RKO (cell line): ENCODE measurements around the gene MEIOB.
"Not testable (repeated sequence)": the region's sequence is repeated elsewhere in the genome, so short reads cannot be mapped to it uniquely, and the experiment has no call there.

Experiments used
- DNase-seq: peaks from one replicate; pipeline ENCODE4 v3.0.0-alpha.2; 2016; ENCODE audit warnings: low spot score

MEIOB gene

DNA sequence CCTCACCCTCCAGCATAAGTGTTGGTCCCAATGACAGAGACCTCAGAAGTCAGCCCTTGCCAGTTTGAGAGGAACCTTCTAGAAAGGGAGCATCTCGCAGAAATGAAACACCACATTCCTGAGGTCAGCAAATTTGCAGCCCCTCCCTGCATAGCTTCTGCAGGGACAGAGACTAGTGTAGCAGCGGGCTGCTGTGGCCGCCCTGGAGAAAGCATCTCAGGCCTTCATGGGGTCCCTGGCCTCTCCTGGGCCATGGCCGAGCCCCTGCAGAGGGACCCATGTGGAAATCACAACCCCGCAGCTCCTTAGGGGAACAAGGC is 34.8 kb upstream of the MEIOB start:
- no peak for DNase-seq

DNA sequence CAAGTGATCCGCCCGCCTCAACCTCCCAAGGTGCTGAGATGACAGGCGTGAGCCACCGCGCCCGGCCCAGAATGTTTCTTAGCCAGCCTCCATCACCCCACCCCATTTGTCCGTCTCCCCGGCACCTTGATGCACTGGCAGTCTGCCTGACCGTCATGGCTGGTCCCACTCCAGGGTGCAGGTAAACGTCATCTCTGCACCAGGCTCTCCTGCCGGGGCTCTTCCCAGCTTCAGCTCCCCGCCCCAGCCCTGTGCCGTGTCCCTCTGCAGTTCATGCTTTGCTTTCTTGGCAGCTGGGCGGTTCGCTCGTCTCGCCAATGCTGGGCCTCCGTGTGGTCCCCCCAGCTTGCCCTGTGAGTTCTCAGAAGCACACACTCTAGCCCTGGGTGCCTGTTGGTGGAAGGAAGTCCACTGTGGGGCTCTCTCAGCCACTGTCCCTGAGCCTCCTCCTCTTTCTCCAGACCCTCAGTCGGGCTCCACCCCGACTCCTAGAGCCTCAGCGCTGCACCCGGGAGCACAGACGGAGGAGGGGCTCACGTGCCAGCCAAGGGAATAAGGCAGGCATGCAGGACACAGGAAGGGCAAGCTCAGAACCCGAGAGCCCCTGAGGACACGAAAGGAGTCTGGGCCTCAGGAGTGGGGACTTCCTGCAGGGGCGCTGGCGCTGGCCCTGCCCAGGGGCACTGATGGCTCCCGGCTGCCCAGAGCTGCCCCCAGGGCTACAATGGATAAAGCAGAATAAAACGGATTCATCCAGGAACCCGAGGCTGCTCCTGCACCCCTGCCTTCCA is 34.3 kb upstream of the MEIOB start:
- DNase-seq = no peak

DNA sequence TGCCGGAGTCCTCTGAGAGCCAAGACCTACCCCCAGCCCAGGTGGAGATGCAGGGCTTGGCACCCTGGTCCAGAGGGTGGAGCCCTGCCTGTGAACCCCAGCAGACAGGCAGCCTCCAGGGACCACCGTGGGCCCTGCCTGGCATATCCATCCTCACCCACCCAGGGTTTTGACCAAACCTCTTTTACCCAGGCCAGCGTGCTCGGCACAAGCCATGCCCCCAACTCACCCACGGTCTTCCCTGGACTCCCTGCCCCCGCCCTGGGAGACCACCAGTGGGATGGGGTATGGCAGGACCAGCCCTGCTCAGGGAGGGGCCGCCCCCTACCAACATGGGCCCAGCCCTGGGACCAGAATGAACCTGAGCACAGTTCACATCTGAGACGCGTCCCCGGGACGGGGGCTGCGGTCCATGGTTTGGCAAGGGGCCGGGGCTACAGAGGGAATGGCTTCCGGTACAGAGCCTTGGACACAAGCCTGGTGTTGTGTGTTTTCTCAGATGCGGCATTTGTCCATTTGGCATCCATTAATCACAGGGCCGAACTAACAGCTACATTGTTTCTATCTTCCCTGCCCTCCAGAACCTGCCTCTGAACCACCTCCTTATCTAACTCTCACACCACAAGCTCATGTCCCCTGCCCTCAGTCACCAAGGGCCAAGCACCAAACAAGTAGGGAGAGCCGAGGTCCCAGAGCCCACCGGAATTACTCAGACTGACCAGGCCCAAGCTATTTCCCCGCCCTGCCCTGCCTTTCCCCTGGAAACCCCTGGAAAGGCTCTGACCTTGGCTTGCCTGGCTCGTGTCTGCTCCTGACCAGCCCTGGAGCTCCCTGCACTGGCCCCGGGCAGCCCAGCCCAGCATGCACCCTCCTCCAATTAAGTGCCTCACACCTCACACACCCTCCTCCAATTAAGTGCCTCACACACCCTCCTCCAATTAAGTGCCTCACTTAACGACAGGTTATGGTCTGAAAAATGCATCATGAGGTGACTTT is 32.2 kb upstream of the MEIOB start:
- no peak for DNase-seq

DNA sequence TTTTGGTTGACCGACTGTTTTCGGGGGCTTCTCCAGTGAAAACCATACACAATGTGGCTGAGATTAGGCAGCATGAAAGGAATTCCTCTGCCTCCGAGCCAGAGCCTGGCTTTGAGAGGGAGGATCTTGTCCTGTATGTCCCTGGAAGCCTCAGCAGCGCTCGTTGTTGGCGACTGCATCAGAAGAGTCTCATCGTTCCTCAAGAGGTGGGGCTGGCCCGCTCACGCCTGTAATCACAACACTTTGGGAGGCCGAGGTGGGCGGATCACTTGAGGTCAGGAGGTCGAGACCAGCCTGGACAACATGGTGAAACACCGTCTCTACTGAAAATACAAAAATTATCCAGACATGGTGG is 31.2 kb upstream of the MEIOB start:
- no peak for DNase-seq

DNA sequence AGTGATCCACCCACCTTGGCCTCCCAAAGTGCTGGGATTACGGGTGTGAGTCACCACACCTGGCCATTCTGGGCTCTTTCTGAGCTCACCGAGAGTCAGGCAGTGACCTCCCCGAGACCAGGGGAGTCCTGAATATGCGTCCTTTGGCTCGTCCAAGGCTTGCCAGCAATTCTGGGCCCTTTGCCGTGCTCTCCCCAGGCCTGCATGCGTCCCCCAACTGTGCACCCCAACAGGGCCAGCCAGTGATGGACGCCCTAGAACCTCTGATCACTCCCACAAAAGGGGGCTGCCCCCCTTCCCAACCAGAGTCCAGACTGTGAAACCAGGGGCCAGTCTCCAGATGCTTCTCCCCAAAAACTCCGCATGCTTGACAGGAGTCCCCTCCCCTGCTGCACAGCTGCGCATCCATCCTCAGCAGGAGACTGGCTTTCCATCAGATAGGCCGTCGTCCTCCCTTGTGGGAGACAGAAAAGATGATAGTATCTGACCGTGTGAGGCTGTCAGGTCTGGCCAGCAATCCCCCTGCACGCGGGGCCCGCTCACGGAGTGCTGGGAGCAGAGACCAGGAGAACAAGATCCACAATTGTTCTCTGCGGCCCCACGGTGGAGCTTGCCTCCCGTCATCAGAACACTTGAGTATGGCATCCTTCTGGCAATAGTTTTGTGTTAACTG is 30.7 kb upstream of the MEIOB start:
- DNase-seq = no peak

DNA sequence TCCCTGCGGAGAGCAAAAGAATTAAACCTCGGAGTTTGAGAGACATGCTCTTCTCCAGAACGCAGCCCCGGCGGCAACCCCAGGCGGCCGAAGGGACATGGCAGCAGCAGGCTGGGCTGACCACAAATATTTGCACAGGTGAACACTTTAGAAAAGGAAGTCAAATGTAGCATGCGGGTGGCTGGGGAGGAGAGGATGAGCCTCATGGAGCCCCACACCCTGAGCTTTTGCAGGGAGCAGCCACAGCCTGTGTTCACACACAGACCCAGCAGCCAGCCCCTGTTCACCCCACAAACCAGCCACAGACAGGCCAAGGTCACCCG is 28.4 kb upstream of the MEIOB start:
- DNase-seq = no peak

DNA sequence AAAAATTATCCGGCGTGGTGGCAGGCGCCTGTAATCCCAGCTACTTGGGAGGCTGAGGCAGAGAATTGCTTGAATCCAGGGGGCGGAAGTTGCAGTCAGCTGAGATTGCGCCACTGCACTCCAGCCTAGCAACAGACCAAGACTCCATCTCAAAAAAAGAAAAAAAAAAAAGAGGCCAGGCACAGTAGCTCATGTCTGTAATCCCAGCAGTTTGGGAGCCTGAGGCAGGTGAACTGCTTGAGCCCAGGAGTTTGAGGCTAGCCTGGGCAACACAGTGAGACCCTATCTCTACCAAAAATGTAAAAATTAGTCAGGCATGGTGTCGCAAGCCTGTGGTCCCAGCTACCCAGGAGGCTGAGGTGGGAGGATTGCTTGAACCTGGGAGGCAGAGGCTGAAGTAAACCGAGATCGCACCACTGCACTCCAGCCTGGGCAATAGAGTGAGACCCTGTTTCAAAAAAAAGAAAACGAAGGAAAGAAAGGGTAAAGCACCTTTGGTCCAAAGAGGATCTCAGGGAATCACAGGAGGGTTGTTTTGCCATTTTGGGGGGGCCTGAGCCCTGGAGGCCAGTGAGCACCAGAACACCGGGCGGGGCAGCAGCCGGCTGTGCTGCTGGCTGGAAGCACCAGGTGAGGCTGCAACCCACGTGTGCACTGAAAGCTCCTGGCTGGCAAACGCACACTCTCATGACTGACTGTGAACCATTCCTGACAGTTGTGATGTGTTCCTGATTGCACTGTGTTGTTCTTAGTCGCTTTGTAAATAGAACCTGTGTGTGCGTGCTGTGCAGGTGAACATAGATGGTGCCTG is 27.9 kb upstream of the MEIOB start:
- DNase-seq = no peak

DNA sequence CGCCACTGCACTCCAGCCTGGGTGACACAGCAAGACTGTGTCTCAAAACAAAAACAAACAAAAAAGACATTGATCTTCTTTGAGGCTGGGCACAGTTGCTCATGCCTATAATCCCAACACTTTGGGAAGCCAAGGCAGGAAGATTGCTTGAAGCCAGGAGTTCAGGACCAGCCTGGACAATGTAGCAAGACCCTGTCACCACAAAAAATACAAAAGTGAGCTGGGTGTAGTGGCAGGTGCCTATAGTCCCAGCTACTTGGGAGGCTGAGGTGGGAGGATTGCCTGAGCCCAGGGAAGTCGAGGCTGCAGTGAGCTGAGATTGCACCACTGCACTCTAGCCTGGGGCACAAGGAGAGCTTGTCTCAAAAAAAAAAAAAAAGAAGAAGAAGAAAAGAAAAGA is 25.7 kb upstream of the MEIOB start:
- DNase-seq = not testable (repeated sequence)

DNA sequence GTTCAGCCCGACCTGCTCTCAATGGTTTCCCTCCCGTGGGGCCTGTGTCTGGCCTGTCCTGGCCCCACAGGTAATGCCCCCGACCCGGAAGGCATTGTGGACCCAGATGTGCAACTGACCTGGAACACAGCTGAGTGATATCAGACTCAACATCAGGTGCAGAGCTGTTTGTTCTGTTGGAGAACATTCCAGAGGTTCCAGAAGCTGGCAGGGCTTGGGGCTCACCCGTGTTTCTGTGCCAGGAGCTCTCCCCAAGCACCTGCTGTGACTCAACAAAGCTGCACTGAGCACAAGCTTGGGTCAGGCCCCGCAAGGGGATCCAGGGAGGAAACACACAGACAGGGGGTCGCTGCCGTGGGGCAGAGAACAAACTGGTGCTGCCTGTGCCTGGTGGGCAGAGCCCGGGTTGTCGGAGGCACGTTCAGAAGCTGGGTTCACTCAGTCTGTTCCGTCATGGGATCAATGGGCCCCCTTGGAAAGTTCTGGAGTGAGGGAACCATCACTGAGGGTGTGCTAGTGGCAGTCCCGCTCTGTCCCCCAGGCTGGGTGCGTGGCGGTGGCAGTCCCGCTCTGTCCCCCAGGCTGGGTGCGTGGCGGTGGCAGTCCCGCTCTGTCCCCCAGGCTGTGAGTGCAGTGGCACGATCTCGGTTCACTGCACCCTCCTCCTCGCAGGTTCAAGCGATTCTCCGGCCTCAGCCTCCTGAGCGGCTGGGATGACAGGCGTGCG is 24.1 kb upstream of the MEIOB start:
- no peak for DNase-seq

DNA sequence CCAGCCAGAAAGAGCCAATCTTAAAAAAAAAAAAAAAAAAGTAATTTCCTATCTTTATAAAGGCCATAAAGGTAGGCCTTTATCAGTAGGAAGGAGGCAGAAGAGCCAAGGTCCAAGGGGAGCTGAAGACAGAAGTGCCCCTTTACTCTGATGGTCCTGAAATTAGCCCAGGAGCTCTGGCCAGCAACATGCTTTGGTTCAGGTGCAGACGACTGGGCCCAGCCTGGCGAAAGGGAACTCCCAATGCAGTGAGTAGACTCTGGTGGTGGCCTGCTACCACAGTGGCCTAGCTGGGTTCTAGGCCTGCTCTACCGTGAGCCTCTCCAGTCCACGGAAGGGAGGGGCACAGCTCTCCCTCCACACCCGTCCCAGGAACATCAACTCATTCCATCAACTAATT is 23.1 kb upstream of the MEIOB start:
- no peak for DNase-seq

DNA sequence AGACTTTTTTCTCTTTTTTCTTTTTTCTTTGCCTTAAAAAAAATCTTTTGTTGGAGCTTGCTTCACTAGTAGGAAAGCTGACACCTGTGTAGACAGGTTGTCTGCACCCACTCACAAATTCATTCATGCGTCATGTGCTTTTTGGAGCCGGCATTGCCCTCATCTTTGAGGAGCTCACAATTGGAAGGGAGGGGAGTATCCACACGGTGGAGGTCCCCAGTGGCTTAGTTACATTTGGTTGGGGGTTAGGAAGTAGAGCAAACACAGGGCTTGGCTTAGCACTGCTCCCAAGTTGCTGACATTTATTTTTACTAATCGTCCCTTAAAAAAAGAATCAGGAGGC is 18.7 kb upstream of the MEIOB start:
- DNase-seq = no peak

DNA sequence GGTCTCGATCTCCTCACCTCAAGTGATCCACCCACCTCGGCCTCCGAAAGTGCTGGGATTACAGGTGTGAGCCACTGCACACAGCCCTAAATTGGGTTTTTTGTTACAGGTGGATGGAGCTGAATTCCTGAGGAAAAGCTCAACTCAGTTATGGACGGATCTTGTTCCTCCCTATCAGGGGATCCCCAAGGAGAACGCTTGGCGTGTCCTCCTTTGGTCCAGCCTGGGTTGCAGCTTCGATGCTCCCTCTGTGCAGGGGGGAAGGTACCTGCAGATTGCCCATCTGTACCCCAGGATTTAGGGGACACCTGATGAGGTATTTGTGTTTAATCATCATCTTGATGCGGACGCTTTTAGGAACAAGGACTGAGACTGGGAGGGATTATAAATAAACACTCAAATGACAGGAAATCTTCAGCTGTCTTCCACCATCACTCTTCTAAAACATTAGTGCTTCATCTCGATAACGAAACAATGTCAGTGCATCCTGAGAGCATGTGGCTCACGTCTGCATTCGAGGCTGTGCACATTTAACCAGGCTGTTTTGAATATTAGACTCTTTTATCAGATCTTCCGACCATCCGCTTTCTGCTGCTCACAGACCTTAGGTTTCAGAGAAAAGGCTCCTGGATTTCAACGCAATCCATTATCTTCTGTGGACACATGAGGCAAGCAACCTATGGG is 18.2 kb upstream of the MEIOB start:
- DNase-seq = no peak

DNA sequence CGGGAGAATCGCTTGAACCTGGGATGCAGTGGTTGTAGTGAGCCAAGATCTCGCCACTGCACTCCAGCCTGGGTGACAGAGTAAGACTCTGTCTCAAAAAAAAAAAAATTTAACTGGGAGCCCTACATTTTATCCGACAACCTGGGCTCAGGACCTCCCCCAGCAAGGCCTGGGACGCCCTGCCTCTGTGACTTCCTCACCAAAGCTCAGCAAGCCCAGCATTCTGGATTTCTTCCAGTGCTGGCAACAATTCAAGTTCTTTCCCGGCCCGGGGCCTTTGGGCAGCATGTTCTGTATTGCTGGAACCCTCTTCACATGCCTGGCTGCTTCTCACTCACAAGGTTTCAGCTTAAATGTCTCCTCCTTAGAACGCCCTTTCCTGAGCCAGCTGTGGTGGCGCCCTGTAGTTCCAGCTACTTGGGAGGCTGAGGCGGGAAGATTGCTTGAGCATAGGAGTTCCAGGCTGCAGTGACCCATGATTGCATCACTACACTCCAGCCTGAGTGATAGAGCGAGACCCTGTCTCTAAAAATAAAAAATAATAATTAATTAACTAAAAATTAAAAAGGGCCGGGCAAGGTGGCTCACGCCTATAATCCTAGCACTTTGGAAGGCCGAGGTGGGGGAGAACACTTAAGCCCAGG is 15.9 kb upstream of the MEIOB start:
- no peak for DNase-seq

DNA sequence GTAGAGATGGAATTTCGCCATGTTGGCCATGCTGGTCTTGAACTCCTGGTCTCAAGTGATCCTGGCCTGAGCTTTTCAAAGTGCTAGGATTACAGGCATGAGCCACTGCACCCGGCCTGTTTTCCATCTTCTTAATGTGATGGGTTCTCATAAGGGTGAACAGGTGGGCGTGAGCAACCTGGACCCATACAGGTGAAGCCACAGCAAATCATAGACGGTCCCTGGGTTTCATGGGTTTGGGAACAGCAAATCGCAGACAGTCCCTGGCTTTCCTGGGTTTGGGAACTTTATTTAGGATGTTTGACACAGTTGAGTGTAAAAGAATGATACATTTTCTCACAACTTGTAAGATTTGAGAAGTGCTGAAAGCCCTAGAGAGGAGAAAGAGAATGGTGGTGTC is 12.9 kb upstream of the MEIOB start:
- DNase-seq = no peak

DNA sequence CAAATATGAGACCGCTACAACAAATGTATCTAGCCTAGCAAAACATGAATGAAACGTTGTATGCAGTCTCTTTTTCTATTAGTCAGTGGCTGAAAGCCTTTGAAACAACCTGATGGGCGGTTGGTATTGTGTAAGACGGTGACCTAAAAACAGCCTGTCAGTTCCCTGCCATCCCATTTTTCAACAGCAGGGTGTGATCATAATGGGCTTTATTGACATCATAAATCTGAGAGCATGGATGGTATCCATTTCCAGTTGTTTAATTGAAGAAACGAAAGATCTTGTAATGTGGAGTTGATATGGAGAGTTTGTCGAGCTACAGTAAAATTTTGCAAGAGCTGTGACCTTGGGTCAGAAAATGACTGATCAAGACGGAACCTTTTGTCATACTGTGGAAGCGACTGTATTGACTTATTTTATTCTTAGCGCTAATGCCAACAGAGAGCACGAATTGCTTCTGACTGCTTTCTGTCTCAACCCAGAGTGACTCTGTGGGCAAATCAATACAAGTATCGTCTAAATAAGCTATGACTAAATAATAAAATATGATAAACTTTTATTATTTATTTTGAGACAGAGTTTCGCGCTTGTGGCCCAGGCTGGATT is 12.3 kb upstream of the MEIOB start:
- DNase-seq = peak; percentile 42

DNA sequence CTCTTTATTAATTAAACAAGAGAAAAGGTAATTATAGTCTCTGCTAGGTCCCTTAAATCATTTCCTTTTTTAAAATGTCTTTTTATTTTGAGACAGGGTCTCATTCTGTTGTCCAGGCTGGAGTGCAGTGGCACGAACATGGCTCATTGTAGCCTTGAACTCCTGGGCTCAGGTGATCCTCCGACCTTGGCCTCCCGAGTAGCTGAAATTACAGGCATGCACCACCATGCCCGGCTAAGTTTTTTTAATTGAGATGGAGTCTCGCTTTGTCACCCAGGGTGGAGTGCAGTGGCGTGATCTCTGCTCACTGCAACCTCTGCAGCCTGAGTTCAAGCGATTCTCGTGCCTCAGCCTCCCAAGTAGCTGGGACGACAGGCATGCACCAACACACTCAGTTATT is 9.2 kb upstream of the MEIOB start:
- DNase-seq = not testable (repeated sequence)

DNA sequence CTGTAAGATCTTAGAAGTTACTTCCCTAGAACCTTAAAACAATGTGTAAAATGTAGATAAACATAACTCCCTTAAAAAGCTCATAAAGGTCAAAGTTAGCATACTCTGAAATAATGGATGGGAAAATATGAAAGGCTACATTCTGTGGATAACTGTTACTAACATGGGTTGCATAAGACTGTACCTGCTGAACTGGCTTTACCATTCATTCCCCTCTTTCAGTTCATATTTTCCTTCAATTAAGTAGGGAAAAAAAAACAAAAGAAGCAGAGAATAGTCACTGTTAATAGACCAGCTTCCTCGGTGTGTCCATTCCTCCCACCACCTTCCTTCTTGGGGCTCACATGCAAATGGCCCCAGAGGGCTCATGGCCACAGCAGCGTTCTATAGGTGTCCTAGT is 7.5 kb upstream of the MEIOB start:
- DNase-seq = no peak

DNA sequence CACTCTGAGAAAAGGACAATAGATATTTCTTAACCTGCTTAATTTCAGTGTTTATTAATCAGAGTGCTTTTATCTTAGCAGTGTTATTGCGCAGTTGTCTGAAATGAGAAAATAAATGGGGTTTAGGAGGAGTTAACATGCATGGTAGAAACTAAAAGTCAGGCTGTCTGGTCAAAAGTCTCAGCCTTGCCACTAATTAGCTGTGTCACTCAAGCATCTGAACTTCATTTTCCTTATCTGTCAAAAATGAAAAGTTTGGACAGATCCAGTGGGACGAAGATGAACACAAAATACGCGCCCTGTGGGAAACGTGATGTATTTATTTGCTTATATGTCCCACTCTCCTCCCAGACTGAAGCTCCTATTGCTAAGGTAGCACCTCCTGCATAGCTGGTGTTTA is 6.3 kb upstream of the MEIOB start:
- DNase-seq = no peak

DNA sequence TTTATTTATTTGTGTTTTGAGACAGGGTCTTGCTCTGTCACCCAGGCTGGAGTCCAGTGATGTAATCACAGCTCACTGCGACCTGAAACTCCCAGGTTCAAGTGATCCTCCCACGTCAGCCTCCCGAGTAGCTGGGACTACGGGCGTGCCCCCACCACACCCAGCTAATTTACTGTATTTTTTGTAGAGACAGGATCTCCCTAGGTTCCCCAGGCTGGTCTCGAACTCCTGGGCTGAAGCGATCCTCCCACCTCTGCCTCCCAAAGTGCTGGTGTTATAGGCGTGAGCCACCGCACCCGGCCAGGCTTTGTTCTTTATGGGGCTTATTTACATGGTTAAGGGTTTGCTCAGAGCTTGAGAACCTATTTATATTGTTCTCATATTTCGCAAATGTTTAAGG is 5.8 kb upstream of the MEIOB start:
- no peak for DNase-seq

DNA sequence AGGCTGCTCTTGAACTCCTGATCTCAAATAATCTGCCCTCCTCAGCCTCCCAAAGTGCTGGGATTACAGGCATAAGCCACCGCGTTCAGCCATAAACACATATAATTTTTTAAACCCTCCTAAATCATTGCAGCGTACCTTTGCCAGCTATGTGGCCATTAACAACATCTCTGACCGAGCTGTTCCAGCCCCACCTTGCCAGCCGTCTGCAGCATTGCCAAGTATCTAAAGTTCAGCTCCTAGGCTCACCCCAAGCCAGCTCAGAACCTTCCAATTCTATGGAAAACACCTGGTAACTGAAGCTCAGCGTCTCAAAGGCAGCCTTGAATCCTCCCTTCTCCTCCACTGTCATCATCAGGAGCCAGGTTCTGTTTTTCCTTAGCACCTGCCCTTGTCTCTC is 5.1 kb upstream of the MEIOB start:
- no peak for DNase-seq
